Caki2 (cell line): Measurements from ENCODE around the gene TMED3. TPM values are rescaled to one million over a fixed set of nuclear protein-coding genes. Genes with fewer than 3 reads are reported as not detected.

Source experiments
- DNase-seq: peaks from one replicate; pipeline ENCODE4 v3.0.0-alpha.2; 2015; ENCODE audit warnings: low read depth
- in situ Hi-C: cut with HindIII; loops from 2 replicates; pipeline ENCODE4 v1.10.0; 2016; ENCODE audit warnings: low sequenced_read_pairs, low pct_unique_long_range_greater_than_20kb, mixed read lengths
- total RNA-seq: library from RNA; depleted of rRNA; stranded (reverse); fragments of >200 nt; shearing (Covaris generic); gene quantifications from 2 replicates; pipeline ENCODE4 v1.2.3, GENCODE V29; 2014; ENCODE audit warnings: low replicate concordance; rRNA removed

Gene TMED3
- total RNA-seq, 1 experiment from 2014 or later = 81.7 TPM

DNA sequence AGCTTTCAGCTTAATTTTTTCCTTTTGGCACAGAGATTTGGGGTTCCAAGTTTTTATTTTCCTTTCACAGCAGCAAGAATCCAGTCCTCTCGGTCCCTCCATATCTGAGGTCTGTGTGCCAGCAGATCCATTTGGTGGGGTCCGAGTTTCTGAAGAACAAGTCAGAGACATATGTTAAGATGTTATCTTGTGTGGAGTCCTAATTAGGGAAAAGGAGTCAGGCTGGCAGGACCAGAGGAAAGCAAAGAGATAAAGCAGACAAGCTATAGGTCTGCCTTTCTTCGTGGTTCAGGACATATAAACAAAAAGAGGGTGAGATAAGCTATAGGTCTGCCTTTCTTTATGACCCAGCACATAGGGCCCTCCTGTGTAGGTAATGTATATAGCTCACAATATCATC, 54.9 kb downstream of the TMED3 start:
- DNase-seq = no peak
- in situ Hi-C loops = no loop called here

GRCh38 chr15:79366691-79367090, 55.8 kb downstream of the TMED3 start:
- no peak for DNase-seq

GRCh38 chr15:79370716-79371115, 59.8 kb downstream of the TMED3 start:
- no peak for DNase-seq
- in situ Hi-C loops = no loop called here

More at GRCh38 chr15:79366691-79367090, 55.8 kb downstream of the TMED3 start:
- in situ Hi-C loops = no loop called here

DNA sequence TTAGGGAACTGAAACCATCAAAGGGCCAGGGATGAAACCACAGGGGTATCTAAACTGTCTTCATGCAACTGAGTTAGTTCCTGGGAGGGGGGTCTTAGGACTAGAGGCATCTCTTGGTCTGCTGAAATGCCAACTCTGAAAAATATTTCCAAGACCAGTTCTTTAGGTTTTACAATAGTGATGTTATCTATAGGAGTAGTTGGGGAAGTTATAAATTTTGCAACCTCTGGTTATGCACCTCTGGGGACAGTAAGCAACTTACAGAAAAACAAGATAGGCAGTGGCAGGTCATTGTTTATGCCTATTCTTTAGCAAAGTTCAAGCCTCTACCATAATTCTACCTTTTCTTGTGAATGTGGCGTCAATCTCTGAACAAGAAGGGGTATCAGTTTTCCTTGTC, 60.7 kb downstream of the TMED3 start:
- DNase-seq = no peak
- in situ Hi-C loops = no loop called here

GRCh38 chr15:79372428-79372827, 61.5 kb downstream of the TMED3 start:
- in situ Hi-C loops = no loop called here

More at GRCh38 chr15:79372428-79372827, 61.5 kb downstream of the TMED3 start:
- DNase-seq = no peak

Other genes with a start within 250 kb of the TMED3 start
- gene RASGRF1, start 220.3 kb upstream of the TMED3 start, total RNA-seq = not detected in 2 replicates
- gene ANKRD34C, start 28.4 kb upstream of the TMED3 start, total RNA-seq = not detected in 2 replicates
- 0.51 and 1.3 TPM in 2 replicates for gene MINAR1, start 121.2 kb downstream of the TMED3 start, total RNA-seq